H1 (cell line): Measurements from ENCODE around the gene ATP13A2. TPM values are rescaled to one million over a fixed set of nuclear protein-coding genes. Genes with fewer than 3 reads are reported as not detected.

Experiments
- CBX5 ChIP-seq: fragments of 300-800, 300-1000 bp; sonication (generic); IDR thresholded peaks from 2 replicates; pipeline ENCODE4 v1.7.1; 2016; ENCODE audit warnings: antibody characterized with exemption, low read length, low read depth
- CEBPB ChIP-seq: IDR thresholded peaks from 2 replicates; pipeline ENCODE4 v1.6.1; 2012; ENCODE audit warnings: low read depth, low read length
- JUN ChIP-seq: IDR thresholded peaks from 2 replicates; pipeline ENCODE4 v1.6.1; 2011; ENCODE audit warnings: low read depth, mild to moderate bottlenecking, improper control_type of control experiment, low read length
- KDM5A ChIP-seq: fragments of 200-600 bp; IDR thresholded peaks from 2 replicates; pipeline ENCODE4 v1.7.1; 2012; ENCODE audit warnings: mild to moderate bottlenecking, low read length, inconsistent platforms, mixed read lengths
- RXRA ChIP-seq: IDR thresholded peaks from 2 replicates; pipeline ENCODE4 v1.6.1; 2011; ENCODE audit warnings: low read depth, mild to moderate bottlenecking, low read length, moderate library complexity; ENCODE audit not compliant: insufficient read depth
- SUZ12 ChIP-seq: fragments of 200-600 bp; sonication (generic); IDR thresholded peaks from 2 replicates; pipeline ENCODE4 v1.6.1; 2012; ENCODE audit warnings: mild to moderate bottlenecking, inconsistent platforms, low read length, moderate library complexity, mixed read lengths
- polyA plus RNA-seq, 7 experiments: library from polyadenylated mRNA; depleted of rRNA in 3 of 7; stranded (reverse) in 5 of 7; unstranded in 2 of 7; fragments of >200 nt in 5 of 7; fragments of 200-250 nt in 2 of 7; gene quantifications; 1 replicate in 5 of 7; 2 replicates in 1 of 7; 4 replicates in 1 of 7; pipeline versions ENCODE4 v1.2.1 to v1.2.3, GENCODE V29; 2011 to 2013; ENCODE audit warnings: missing spikeins in 2 of 7, mixed read lengths in 2 of 7
- total RNA-seq: library from RNA; stranded (reverse); fragmentation: NEBNext Ultra II Directional; extraction: Animal tissue kit (Norgen Biotek cat#: 25700); gene quantifications from 2 replicates; pipeline ENCODE4 v1.2.1, GENCODE V29; 2021

ATP13A2 gene
- total and polyA plus RNA-seq, 2 of the 8 experiments (the other 6 are each of a cell fraction or from before 2014, with no cell fraction given) = 82.1 to 83.6 TPM

- no peak for TF ChIP-seq RXRA
- TF ChIP-seq SUZ12 = no peak
- TF ChIP-seq CBX5 = no peak
- TF ChIP-seq KDM5A = no peak
- TF ChIP-seq JUN = no peak
- no peak for TF ChIP-seq CEBPB
Measured at GRCh38 chr1:17020502-17020901, 8.8 kb upstream of the ATP13A2 start (continued).
